IMR-90 (cell line): ENCODE measurements around the gene WDR27.

ENCODE experiments used
- BHLHE40 ChIP-seq: fragments of 150-350 bp; IDR thresholded peaks from 2 replicates; pipeline ENCODE4 v1.6.1; 2016; ENCODE audit warnings: mild to moderate bottlenecking, low read depth, low read length
- CEBPB ChIP-seq: IDR thresholded peaks from 2 replicates; pipeline ENCODE4 v1.6.1; 2012; ENCODE audit warnings: low read depth, low read length, improper control_type of control experiment
- CHD1 ChIP-seq: IDR thresholded peaks from 2 replicates; pipeline ENCODE4 v1.6.1; 2012; ENCODE audit warnings: low read depth, low read length, improper control_type of control experiment
- CTCF ChIP-seq: conservative IDR thresholded peaks from 2 replicates; pipeline ENCODE4 v1.5.1; 2012; ENCODE audit warnings: mild to moderate bottlenecking, low read depth, low read length, improper control_type of control experiment
- MAFK ChIP-seq: IDR thresholded peaks from 2 replicates; pipeline ENCODE4 v1.6.1; 2012; ENCODE audit warnings: low read depth, low read length, improper control_type of control experiment
- MAZ ChIP-seq: IDR thresholded peaks from 2 replicates; pipeline ENCODE4 v1.6.1; 2012; ENCODE audit warnings: low read depth, mild to moderate bottlenecking, low read length, improper control_type of control experiment, moderate library complexity, borderline replicate concordance
- MXI1 ChIP-seq: IDR thresholded peaks from 2 replicates; pipeline ENCODE4 v1.6.1; 2012; ENCODE audit warnings: low read depth, mild to moderate bottlenecking, low read length, moderate library complexity, borderline replicate concordance
- NFE2L2 ChIP-seq: fragments of 150-350 bp; IDR thresholded peaks from 2 replicates; pipeline ENCODE4 v1.6.1; 2016; ENCODE audit warnings: low read depth, mild to moderate bottlenecking, low read length
- POLR2A ChIP-seq: IDR thresholded peaks from 2 replicates; pipeline ENCODE4 v1.6.1; 2012; ENCODE audit warnings: mild to moderate bottlenecking, low read depth, low read length
- RAD21 ChIP-seq: IDR thresholded peaks from 2 replicates; pipeline ENCODE4 v1.6.1; 2012; ENCODE audit warnings: low read length, improper control_type of control experiment
- RCOR1 ChIP-seq: IDR thresholded peaks from 2 replicates; pipeline ENCODE4 v1.6.1; 2012; ENCODE audit warnings: mild to moderate bottlenecking, low read length, improper control_type of control experiment; ENCODE audit not compliant: insufficient replicate concordance
- RFX5 ChIP-seq: IDR thresholded peaks from 2 replicates; pipeline ENCODE4 v1.8.0; 2012; ENCODE audit warnings: low read depth, mild to moderate bottlenecking, low read length, moderate library complexity
- SMC3 ChIP-seq: fragments of 150-350 bp; IDR thresholded peaks from 2 replicates; pipeline ENCODE4 v1.6.1; 2016; ENCODE audit warnings: low read depth, mild to moderate bottlenecking, antibody characterized with exemption, low read length, moderate library complexity
- TF ChIP-seq, protein P1 (sequence below): fragments of 150-350 bp; IDR thresholded peaks from 2 replicates; pipeline ENCODE4 v1.6.1; 2017; ENCODE audit warnings: mild to moderate bottlenecking, antibody characterized with exemption, low read length, low read depth

GRCh38 chr6:169501777-169502313 lies 200.0 kb downstream of the WDR27 start:
- TF ChIP-seq MXI1: no peak
- TF ChIP-seq CTCF: no peak
- no peak for TF ChIP-seq POLR2A
- no peak for TF ChIP-seq MAFK
- no peak for TF ChIP-seq RAD21
- TF ChIP-seq, protein P1, sequence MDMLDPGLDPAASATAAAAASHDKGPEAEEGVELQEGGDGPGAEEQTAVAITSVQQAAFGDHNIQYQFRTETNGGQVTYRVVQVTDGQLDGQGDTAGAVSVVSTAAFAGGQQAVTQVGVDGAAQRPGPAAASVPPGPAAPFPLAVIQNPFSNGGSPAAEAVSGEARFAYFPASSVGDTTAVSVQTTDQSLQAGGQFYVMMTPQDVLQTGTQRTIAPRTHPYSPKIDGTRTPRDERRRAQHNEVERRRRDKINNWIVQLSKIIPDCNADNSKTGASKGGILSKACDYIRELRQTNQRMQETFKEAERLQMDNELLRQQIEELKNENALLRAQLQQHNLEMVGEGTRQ: no peak
- no peak for TF ChIP-seq SMC3
- TF ChIP-seq BHLHE40: no peak
- no peak for TF ChIP-seq NFE2L2
- TF ChIP-seq RFX5: no peak
- TF ChIP-seq CHD1: no peak
- no peak for TF ChIP-seq CEBPB
- no peak for TF ChIP-seq MAZ
- TF ChIP-seq RCOR1: no peak
